GM21528 (cell line): ENCODE measurements around the gene GATAD2A.

Experiments used
- ATAC-seq: cut with Tn5 transposase; IDR thresholded peaks from one replicate; pipeline ENCODE4 v1.9.1; 2021; ENCODE audit warnings: mild to moderate bottlenecking, moderate library complexity; ENCODE audit not compliant: unreplicated experiment, low FRiP score

GATAD2A gene

GRCh38 chr19:19539698-19540063, 134.2 kb downstream of the GATAD2A start:
- no peak for ATAC-seq

GRCh38 chr19:19540064-19540714, 134.7 kb downstream of the GATAD2A start:
- no peak for ATAC-seq

- no peak for ATAC-seq
Measured at GRCh38 chr19:19540715-19541515, 135.4 kb downstream of the GATAD2A start.

- ATAC-seq = no peak
Measured at GRCh38 chr19:19541616-19542015, 136.1 kb downstream of the GATAD2A start.

- ATAC-seq = no peak
Measured at GRCh38 chr19:19542507-19542906, 137.0 kb downstream of the GATAD2A start.

- no peak for ATAC-seq
Measured at GRCh38 chr19:19543101-19543500, 137.6 kb downstream of the GATAD2A start.

- ATAC-seq = no peak
Measured at GRCh38 chr19:19543640-19544039, 138.2 kb downstream of the GATAD2A start.

- no peak for ATAC-seq
Measured at GRCh38 chr19:19544257-19544953, 138.9 kb downstream of the GATAD2A start.

GRCh38 chr19:19544954-19545591, 139.6 kb downstream of the GATAD2A start:
- ATAC-seq = no peak

- no peak for ATAC-seq
Measured at GRCh38 chr19:19545707-19546106, 140.2 kb downstream of the GATAD2A start.

GRCh38 chr19:19546751-19547162, 141.3 kb downstream of the GATAD2A start:
- no peak for ATAC-seq

GRCh38 chr19:19547674-19548336, 142.3 kb downstream of the GATAD2A start:
- ATAC-seq = no peak

- ATAC-seq = no peak
Measured at GRCh38 chr19:19548915-19549759, 143.7 kb downstream of the GATAD2A start.

- no peak for ATAC-seq
Measured at GRCh38 chr19:19549804-19550464, 144.5 kb downstream of the GATAD2A start.

- ATAC-seq = no peak
Measured at GRCh38 chr19:19550485-19550929, 145.0 kb downstream of the GATAD2A start.

- ATAC-seq = no peak
Measured at GRCh38 chr19:19550972-19551852, 145.7 kb downstream of the GATAD2A start.

- no peak for ATAC-seq
Measured at GRCh38 chr19:19551853-19552192, 146.3 kb downstream of the GATAD2A start.

GRCh38 chr19:19552798-19553197, 147.3 kb downstream of the GATAD2A start:
- ATAC-seq = no peak
